ENCODE results near the gene TTPAL.

TTPAL gene

GRCh38 chr20:44433751-44434538 is 41.7 kb upstream of the TTPAL start:
- no peak for DNase-seq (ENCODE audit: low spot score in 2 of 2)
- H3K4me3 Mint-ChIP-seq: no peak overlapping the region
- H3K27ac Mint-ChIP-seq: no peak overlapping the region
- H3K27me3 Mint-ChIP-seq: peaks cover 8% of the 10 kb centered on the region
- H3K4me1 Mint-ChIP-seq: no peaks in the 10 kb centered on the region
- H3K9me3 Mint-ChIP-seq: no peaks in the 10 kb centered on the region
- no peaks in the 10 kb centered on the region for H3K36me3 Mint-ChIP-seq
- no peak for ATAC-seq (ENCODE audit: low read depth)

GRCh38 chr20:44435630-44436335 is 39.9 kb upstream of the TTPAL start:
- Mint-ChIP-seq H3K4me1 (no peaks in the 10 kb centered on the region), H3K9me3 (no peaks in the 10 kb centered on the region), H3K27me3 (peaks cover 10% of the 10 kb centered on the region), H3K27ac (no peak overlapping the region), H3K36me3 (no peaks in the 10 kb centered on the region), H3K4me3 (no peak overlapping the region)
- DNase-seq (ENCODE audit: low spot score in 2 of 2): no peak
- ATAC-seq (ENCODE audit: low read depth): peak; percentile 38

- ATAC-seq (ENCODE audit: low read depth) (no peak), DNase-seq (ENCODE audit: low spot score in 2 of 2) (no peak)
- Mint-ChIP-seq H3K4me3 (no peak overlapping the region), H3K27ac (no peak overlapping the region), H3K9me3 (no peaks in the 10 kb centered on the region), H3K4me1 (no peaks in the 10 kb centered on the region), H3K27me3 (peaks cover 10% of the 10 kb centered on the region), H3K36me3 (no peaks in the 10 kb centered on the region)
Observed at GRCh38 chr20:44436393-44436792, 39.3 kb upstream of the TTPAL start.

- H3K9me3 Mint-ChIP-seq: no peaks in the 10 kb centered on the region
- H3K36me3 Mint-ChIP-seq: no peaks in the 10 kb centered on the region
- no peak for ATAC-seq (ENCODE audit: low read depth)
- H3K4me1 Mint-ChIP-seq: no peaks in the 10 kb centered on the region
- peaks cover 12% of the 10 kb centered on the region for H3K27me3 Mint-ChIP-seq
- DNase-seq (ENCODE audit: low spot score in 2 of 2): no peak
- no peak overlapping the region for H3K27ac Mint-ChIP-seq
- H3K4me3 Mint-ChIP-seq: no peak overlapping the region
Observed at GRCh38 chr20:44437497-44437896, 38.2 kb upstream of the TTPAL start.

- H3K27me3 Mint-ChIP-seq: peaks cover 10% of the 10 kb centered on the region
- ATAC-seq (ENCODE audit: low read depth): no peak
Observed at GRCh38 chr20:44438782-44439181, 36.9 kb upstream of the TTPAL start.

GRCh38 chr20:44439318-44439717 is 36.4 kb upstream of the TTPAL start:
- Mint-ChIP-seq H3K4me3 (no peak overlapping the region), H3K27me3 (peaks cover 10% of the 10 kb centered on the region), H3K36me3 (no peaks in the 10 kb centered on the region), H3K4me1 (no peaks in the 10 kb centered on the region), H3K27ac (no peak overlapping the region), H3K9me3 (no peaks in the 10 kb centered on the region)
- DNase-seq (ENCODE audit: low spot score in 2 of 2): no peak
- no peak for ATAC-seq (ENCODE audit: low read depth)

More at GRCh38 chr20:44438782-44439181, 36.9 kb upstream of the TTPAL start:
- DNase-seq (ENCODE audit: low spot score in 2 of 2): no peak
- no peak overlapping the region for H3K4me3 Mint-ChIP-seq
- no peaks in the 10 kb centered on the region for H3K9me3 Mint-ChIP-seq
- H3K27ac Mint-ChIP-seq: no peak overlapping the region
- no peaks in the 10 kb centered on the region for H3K4me1 Mint-ChIP-seq
- no peaks in the 10 kb centered on the region for H3K36me3 Mint-ChIP-seq

GRCh38 chr20:44442298-44443070 is 33.2 kb upstream of the TTPAL start:
- H3K4me1 Mint-ChIP-seq: no peaks in the 10 kb centered on the region
- no peaks in the 10 kb centered on the region for H3K9me3 Mint-ChIP-seq
- peaks cover 10% of the 10 kb centered on the region for H3K27me3 Mint-ChIP-seq
- DNase-seq (ENCODE audit: low spot score in 2 of 2): no peak
- no peaks in the 10 kb centered on the region for H3K36me3 Mint-ChIP-seq
- no peak for ATAC-seq (ENCODE audit: low read depth)
- no peak overlapping the region for H3K4me3 Mint-ChIP-seq
- no peak overlapping the region for H3K27ac Mint-ChIP-seq

GRCh38 chr20:44445742-44446710 is 29.6 kb upstream of the TTPAL start:
- Mint-ChIP-seq H3K9me3 (no peaks in the 10 kb centered on the region), H3K27me3 (peaks cover 8% of the 10 kb centered on the region), H3K36me3 (peaks cover 3% of the 10 kb centered on the region), H3K4me1 (no peaks in the 10 kb centered on the region), H3K27ac (no peak overlapping the region), H3K4me3 (no peak overlapping the region)
- DNase-seq (ENCODE audit: low spot score in 2 of 2) (no peak), ATAC-seq (ENCODE audit: low read depth) (no peak)

- peaks cover 3% of the 10 kb centered on the region for H3K36me3 Mint-ChIP-seq
- H3K27me3 Mint-ChIP-seq: peaks cover 4% of the 10 kb centered on the region
- ATAC-seq (ENCODE audit: low read depth) (no peak), DNase-seq (ENCODE audit: low spot score in 2 of 2) (no peak)
- no peak overlapping the region for H3K4me3 Mint-ChIP-seq
- no peaks in the 10 kb centered on the region for H3K9me3 Mint-ChIP-seq
- H3K4me1 Mint-ChIP-seq: no peaks in the 10 kb centered on the region
- H3K27ac Mint-ChIP-seq: no peak overlapping the region
Observed at GRCh38 chr20:44447827-44448419, 27.8 kb upstream of the TTPAL start.

GRCh38 chr20:44448753-44449546 is 26.7 kb upstream of the TTPAL start:
- ATAC-seq (ENCODE audit: low read depth) (peak; percentile 82), DNase-seq (ENCODE audit: low spot score in 2 of 2) (peak in 1 of 2 donors; percentile 11)
- Mint-ChIP-seq H3K9me3 (no peaks in the 10 kb centered on the region), H3K4me3 (no peak overlapping the region), H3K27ac (no peak overlapping the region), H3K4me1 (no peaks in the 10 kb centered on the region), H3K36me3 (peaks cover 3% of the 10 kb centered on the region), H3K27me3 (peaks cover 5% of the 10 kb centered on the region)

- H3K27ac Mint-ChIP-seq: no peak overlapping the region
- H3K9me3 Mint-ChIP-seq: no peaks in the 10 kb centered on the region
- no peak for ATAC-seq (ENCODE audit: low read depth)
- DNase-seq (ENCODE audit: low spot score in 2 of 2): no peak
- H3K4me3 Mint-ChIP-seq: no peak overlapping the region
- H3K4me1 Mint-ChIP-seq: no peaks in the 10 kb centered on the region
- peaks cover 3% of the 10 kb centered on the region for H3K36me3 Mint-ChIP-seq
- peaks cover 5% of the 10 kb centered on the region for H3K27me3 Mint-ChIP-seq
Observed at GRCh38 chr20:44449864-44450263, 25.8 kb upstream of the TTPAL start.

- H3K9me3 Mint-ChIP-seq: no peaks in the 10 kb centered on the region
- peaks cover 5% of the 10 kb centered on the region for H3K27me3 Mint-ChIP-seq
- no peak for ATAC-seq (ENCODE audit: low read depth)
- H3K4me3 Mint-ChIP-seq: no peak overlapping the region
- no peaks in the 10 kb centered on the region for H3K4me1 Mint-ChIP-seq
- DNase-seq (ENCODE audit: low spot score in 2 of 2): no peak
- no peak overlapping the region for H3K27ac Mint-ChIP-seq
- H3K36me3 Mint-ChIP-seq: peaks cover 3% of the 10 kb centered on the region
Observed at GRCh38 chr20:44450281-44450889, 25.3 kb upstream of the TTPAL start.

Measured in memory B cell (primary cell).